ENCODE measurements around the gene EHF.

GRCh38 chr11:34659096-34659733 lies 38.3 kb downstream of the EHF start:
- TF ChIP-seq CTCF (IDR thresholded peaks at IDR 0.05) (no peak), POLR2A (IDR thresholded peaks at IDR 0.05) (no peak)

Data from vagina (tissue), 2 donors.